Head of caudate nucleus (tissue), 42 donors: ENCODE results near the gene GNG13.
"Not testable (repeated sequence)": the region's sequence is repeated elsewhere in the genome, so short reads cannot be mapped to it uniquely, and the experiment has no call there.

Experiments used
- DNase-seq, 42 donors: peaks; one replicate each; pipeline versions ENCODE4 v3.0.0 to v3.0.0-alpha.2; 2020 to 2021; ENCODE audit warnings: mixed read lengths in 7 of 42
- intact Hi-C: fragments of 100-400 bp; cut with DNase I; formaldehyde crosslinking; loops from one replicate; pipeline ENCODE4 v1.15.0; 2022

The GNG13 gene

GRCh38 chr16:756428-756827, 44.1 kb downstream of the GNG13 start:
- intact Hi-C loops = no loop called here

GRCh38 chr16:754656-755055, 45.9 kb downstream of the GNG13 start:
- intact Hi-C loops = no loop called here
- DNase-seq = no peak

More at GRCh38 chr16:756428-756827, 44.1 kb downstream of the GNG13 start:
- DNase-seq = no peak

- DNase-seq, intact Hi-C loops: not testable (repeated sequence)
These were observed 46.4 kb downstream of the GNG13 start for GRCh38 chr16:754121-754607.

GRCh38 chr16:752007-752312, 48.6 kb downstream of the GNG13 start:
- intact Hi-C loops = no loop called here
- no peak for DNase-seq

- intact Hi-C loops = no loop called here
- DNase-seq = peak in 5 of 42 donors; percentile 12 to 41 (median 33)
These were observed 49.2 kb downstream of the GNG13 start for GRCh38 chr16:751152-752006.

- intact Hi-C loops = no loop called here
- no peak for DNase-seq
These were observed 50.0 kb downstream of the GNG13 start for GRCh38 chr16:750485-750884.

- intact Hi-C loops = no loop called here
- no peak for DNase-seq
These were observed 51.5 kb downstream of the GNG13 start for GRCh38 chr16:749010-749409.
